ENCODE results near the gene PARP12. TPM values are rescaled to one million over a fixed set of nuclear protein-coding genes. Genes with fewer than 3 reads are reported as not detected.

The PARP12 gene
- total and polyA plus RNA-seq, 9 of the 15 experiments (the other 6 are each of a cell fraction or from before 2014, with no cell fraction given): 4.6 to 40.4 (median 23.5) TPM

GRCh38 chr7:140005754-140006503, 56.8 kb downstream of the PARP12 start (continued):
- no peak for TF ChIP-seq ATF6 (CRISPR knock-in tag; IDR thresholded peaks at IDR 0.05)
- no peak for TF ChIP-seq ZNF589 (CRISPR knock-in tag; IDR thresholded peaks at IDR 0.05; ENCODE audit: low read depth)
- TF ChIP-seq NFRKB (IDR thresholded peaks at IDR 0.05; ENCODE audit: low read depth): no peak
- TF ChIP-seq ZHX1 (conservative IDR thresholded peaks at IDR 0.05; ENCODE audit: low read length): no peak
- TF ChIP-seq HDAC1 (IDR thresholded peaks at IDR 0.05): no peak
- peak in 1 of 2 experiments; percentile 46 for TF ChIP-seq E2F6 (IDR thresholded peaks at IDR 0.05; ENCODE audit: borderline replicate concordance in 1 of 2, extremely low read depth in 1 of 2, insufficient read depth in 1 of 2, insufficient read length in 1 of 2, low read depth in 1 of 2, low read length in 1 of 2, poor library complexity in 1 of 2, severe bottlenecking in 1 of 2)
- TF ChIP-seq KAT7 (CRISPR knock-in tag; IDR thresholded peaks at IDR 0.05; ENCODE audit: borderline replicate concordance): 0 out of 2 replicates have a peak, but pooled peaks have one; percentile 64
- peak; percentile 37 to 38; a peak in 1 of 4 replicates for TF ChIP-seq MNT (conservative IDR thresholded peaks at IDR 0.05)
- TF ChIP-seq ATF1 (CRISPR knock-in tag; IDR thresholded peaks at IDR 0.05): no peak
- TF ChIP-seq ATF1 (tag; IDR thresholded peaks at IDR 0.05): peak; percentile 45; the same call in 1 of the 2 replicates
- TF ChIP-seq PTRF (tag; IDR thresholded peaks at IDR 0.05): no peak
- no peak for TF ChIP-seq SNRNP70 (optimal IDR thresholded peaks at IDR 0.05; ENCODE audit: low read depth, low read length)
- no peak for TF ChIP-seq KAT8 (IDR thresholded peaks at IDR 0.05; ENCODE audit: low read depth)
- TF ChIP-seq ZEB2 (IDR thresholded peaks at IDR 0.05): no peak
- no peak for TF ChIP-seq WHSC1 (IDR thresholded peaks at IDR 0.05; ENCODE audit: low read length)
- no peak for TF ChIP-seq MITF (IDR thresholded peaks at IDR 0.05)
- no peak for TF ChIP-seq ZSCAN29 (IDR thresholded peaks at IDR 0.05)
- TF ChIP-seq TSC22D4 (tag; IDR thresholded peaks at IDR 0.05): no peak
- no peak for TF ChIP-seq SETDB1 (IDR thresholded peaks at IDR 0.05; ENCODE audit: low read length)
- no peak for TF ChIP-seq SMAD2 (IDR thresholded peaks at IDR 0.05; ENCODE audit: low read depth, low read length)

All from K562 (cell line).